NCI-H1930 (cell line): ENCODE measurements around the gene P2RY6.
"Not testable (repeated sequence)": the region's sequence is repeated elsewhere in the genome, so short reads cannot be mapped to it uniquely, and the experiment has no call there.

Source experiments
- DNase-seq, 2 experiments: peaks; one replicate each; lab custom pipeline; 2025; lab: John Stamatoyannopoulos, UW

The P2RY6 gene

DNA sequence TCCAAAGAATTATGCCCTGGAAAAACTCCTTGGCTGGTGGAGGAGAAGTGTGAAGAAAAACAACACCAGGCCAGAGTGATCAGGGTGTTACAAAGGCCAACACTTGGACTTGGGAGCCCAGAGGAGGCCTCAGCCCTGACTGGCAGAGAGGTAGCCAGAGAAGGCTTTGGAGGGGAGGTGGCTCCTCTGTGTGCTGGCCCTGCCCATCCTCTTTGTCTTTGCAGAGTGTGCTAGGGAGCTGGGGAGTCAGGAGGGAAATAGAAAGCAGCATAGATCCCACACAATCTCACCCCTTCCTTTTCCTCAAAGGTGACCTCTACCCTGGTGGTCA lies 12.0 kb upstream of the P2RY6 start:
- no peak for DNase-seq

DNA sequence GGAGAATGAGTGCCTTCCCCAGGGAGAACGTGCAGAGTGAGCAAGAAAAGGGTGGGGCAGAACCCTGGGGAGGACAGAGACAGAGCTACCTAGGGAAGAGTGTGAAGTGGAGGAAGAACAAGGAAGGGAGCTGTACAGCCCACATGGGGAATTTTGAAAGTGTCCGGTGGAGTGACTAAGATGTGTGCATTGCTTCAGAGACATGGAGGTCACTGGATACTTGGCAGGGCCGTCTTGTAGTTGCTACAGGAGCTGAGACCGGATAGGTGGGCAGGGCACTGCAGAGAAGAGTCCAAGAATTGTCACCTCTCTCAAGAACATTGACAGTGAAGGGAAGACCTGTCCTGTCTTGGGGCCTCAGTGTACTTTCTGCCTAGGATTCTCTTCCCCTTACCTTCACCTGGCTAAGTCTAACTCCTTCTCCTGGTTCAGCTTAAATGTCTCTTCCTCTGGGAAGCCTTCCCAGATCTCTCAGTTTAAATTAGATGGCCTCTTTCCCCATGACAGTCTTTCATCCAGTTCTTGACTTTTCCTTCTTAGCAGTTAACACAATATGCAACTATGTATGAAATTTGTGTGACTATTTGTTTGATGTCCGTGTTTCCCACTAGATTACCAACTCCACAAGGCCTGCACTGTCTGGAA lies 9.2 kb upstream of the P2RY6 start:
- no peak for DNase-seq

DNA sequence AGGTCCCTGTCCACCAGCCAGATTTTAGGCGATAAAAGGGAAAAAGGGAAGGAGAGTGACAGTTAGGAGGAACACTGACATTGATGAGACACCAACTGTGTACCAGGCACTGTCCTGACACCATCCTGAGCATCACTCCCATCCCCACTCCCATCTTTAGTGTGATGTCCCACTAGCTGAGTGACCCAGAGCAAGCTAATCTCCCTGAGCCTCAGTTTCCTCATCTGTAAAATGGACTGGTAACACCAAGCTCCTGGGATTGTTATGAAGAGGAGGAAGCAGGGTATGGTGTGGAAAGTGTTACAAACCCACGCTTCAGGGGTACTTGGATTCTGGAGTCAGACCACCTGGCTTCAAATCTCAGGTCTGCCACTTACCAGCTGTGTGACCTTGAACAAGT lies 8.5 kb upstream of the P2RY6 start:
- DNase-seq: no peak

DNA sequence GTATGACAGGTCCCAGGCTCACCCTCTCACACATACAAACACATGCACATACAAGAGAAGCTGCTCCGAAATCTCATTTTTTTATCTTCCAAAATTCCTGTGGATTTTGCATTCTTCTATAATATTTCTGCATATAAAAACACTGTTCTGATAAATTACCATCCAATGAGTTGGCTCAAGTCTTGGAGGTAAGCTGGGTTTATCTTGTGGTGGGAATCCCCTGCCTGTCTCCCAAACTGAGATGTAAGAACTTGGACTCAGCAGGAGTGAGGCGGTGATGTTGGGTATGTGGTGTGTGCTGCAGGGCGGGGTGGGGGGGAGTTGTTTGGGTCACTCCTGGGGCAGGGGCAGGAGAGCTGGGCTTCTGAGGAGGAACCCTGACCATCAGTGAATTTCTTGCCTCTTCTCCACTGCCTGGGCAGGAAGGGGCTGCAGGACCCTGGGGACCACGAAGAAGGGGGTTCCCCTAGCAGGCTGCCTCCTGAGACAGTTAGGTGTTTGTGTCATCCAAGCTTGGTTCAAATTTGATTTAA lies 6.8 kb upstream of the P2RY6 start:
- DNase-seq: no peak

DNA sequence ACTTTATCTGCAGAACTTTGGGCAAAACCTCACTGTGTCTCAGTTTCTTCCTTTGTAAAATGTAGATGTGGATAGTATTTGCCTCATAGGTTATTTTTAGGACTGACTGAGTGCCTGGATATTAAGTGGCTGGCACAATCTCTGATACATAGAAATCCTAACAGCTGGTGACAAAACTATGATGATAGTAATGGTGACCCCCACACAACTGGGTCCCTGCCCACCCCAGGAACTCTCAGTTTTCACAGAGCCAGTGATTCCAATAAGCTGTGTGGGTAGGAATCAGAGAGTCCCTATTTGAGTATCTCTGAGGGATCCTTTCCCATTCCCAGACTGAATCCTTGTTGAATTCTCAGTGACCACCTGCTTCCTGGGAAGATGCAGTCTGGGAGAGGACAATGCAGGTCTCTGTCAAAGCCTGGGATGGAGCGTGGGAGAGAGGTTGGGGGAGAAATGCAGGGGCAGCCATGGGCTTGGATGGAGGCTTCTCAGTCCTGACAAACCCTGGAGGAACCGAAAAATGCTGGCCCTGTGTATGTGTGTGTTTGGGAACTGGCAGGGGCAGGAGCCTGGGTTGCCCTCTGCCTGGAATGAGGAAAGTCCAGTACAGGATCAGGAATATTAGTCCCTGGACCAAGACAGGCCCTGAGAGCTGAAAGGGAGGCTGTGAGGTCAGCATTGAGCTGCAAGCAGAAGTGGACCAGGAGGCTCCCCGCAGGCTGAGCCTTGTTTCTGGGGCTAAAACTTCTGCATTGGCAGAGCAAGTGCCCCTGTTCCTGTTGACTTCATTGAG lies 6.1 kb upstream of the P2RY6 start:
- DNase-seq: no peak

DNA sequence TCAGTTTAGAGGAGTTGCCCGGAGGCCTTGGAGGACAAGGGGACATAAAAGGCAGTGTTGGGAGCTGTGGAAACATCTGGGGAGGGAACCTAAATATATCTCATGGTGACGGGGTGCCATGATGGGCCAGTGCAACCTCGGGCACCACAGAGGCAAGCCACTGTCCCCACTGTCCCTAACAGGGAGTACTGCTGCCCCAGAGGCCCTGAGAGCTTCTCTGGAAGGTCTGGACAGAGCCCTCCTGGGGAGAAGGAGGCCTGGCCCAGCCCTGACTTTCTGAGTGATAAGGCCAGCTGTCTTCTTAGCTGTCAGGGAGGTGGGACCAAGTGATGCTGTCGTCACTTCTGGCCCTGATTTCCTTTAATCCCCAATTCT lies 5.5 kb upstream of the P2RY6 start:
- DNase-seq: no peak

DNA sequence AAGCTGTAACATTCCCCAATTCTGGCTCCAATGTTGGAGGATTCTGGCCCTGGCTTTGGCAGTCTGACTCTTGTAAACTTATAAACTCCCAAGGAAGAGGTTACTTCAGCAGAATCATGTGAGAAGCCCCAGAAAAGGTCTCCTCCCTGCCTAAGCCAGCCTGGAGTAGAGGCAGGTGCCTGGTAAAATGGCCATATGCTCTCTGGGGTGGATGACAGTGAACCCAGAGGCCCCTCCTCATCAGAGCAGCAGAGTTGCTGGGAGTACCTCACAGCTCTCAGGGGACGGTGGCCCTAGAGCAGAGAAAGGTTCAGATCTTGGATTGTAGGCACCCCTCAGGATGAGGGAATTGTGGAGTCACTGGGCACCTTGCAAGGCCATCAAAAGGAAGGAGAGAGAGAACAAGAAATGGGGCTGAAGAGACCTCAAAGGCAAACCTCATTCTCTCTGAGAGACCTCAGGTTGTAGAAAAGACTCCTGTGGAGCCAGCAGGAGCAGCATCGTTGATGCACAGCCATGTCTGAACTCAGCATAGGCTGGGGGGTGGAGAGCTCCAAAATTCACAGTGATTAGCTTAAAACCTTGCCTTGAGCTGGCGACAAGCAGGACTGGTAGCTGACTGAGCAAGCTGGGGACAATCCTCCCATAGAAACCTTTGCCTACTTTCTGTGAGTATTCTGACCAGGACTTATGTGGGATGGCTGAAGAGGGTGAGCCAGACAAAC lies 4.9 kb upstream of the P2RY6 start:
- no peak for DNase-seq

DNA sequence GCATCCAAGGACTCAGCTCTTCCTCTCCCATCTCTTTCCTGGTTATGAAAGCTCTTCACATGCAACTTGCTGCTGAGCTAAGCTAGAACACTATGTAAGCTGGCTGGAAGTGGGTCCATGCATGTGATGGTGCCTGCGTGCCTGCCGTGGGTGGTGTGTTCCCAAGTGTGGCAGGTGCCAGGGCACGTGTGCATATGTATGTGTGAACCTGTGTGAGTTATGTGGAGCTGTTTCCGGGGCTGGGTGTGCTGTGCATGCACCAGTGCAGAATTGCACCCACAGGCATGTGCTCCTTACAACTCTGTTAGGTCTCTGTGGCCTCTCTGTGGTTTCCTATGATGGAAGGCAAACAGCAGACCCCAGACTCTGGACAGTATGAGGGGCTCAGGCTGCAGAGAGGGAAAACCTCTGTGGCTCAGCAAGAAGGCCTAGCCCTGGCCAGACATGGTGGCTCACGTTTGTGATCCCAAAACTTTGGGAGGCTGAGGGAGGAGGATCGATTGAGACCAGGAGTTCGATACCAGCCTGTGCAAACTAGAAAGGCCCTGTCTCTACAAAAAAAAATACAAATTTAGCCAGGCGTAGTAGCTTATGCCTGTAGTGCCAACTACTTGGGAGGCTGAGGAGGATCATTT lies 4.1 kb upstream of the P2RY6 start:
- DNase-seq: no peak

DNA sequence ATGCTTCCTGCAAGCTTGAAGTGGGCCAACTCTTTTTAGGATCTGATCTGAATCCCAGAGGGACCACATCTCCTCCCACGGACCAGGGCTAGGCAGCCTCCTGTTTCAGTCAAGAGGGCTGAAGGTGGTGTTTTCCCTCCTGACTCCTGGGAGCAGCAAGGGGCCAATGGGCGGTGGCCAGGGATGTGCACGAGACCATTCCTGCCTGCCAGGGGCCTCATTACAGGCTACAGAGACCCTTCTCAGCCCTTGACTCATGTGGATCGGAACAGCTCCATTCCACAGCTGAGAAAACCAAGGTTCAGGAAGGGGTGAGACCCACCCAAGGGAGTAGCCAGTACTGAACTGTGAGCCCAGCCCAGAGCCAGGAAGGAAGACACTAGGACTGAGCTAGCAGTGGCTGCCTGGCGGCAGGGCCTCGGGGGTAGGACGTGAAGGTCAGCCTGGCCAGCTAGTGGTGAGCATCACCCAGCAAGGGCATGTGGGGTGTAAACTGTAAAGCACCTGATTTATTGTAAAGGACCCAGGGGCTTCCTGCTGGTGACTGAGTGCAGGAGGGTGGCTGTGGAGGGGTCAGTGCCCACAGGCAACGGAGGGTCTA lies 3.4 kb upstream of the P2RY6 start:
- no peak for DNase-seq

DNA sequence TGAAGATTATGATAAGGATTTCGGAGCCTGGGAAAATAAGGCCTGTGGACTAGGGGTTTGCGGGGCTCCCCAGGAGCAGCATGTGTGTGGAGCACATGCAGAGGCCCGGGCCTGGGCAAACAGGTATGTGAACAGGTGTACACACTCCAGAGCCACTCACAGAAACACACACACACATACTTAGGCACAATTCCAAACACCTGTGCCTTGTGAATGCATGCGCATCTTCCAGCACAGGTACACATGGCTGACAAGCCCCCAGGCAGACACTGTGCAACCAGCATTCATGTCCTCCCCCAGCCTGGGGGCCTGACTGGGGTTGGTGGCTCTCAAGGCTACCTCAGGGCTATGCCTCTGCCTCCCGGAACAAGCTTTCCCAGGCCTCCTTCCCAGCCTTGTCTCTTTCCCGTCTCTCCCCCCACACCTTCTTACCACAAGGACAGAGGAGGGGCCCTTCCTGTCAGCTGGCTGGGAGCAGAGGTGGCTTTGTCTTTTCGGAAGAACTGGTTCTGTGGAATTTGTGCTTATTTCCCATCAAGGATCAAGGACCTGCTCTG lies 2.6 kb upstream of the P2RY6 start:
- DNase-seq: no peak

DNA sequence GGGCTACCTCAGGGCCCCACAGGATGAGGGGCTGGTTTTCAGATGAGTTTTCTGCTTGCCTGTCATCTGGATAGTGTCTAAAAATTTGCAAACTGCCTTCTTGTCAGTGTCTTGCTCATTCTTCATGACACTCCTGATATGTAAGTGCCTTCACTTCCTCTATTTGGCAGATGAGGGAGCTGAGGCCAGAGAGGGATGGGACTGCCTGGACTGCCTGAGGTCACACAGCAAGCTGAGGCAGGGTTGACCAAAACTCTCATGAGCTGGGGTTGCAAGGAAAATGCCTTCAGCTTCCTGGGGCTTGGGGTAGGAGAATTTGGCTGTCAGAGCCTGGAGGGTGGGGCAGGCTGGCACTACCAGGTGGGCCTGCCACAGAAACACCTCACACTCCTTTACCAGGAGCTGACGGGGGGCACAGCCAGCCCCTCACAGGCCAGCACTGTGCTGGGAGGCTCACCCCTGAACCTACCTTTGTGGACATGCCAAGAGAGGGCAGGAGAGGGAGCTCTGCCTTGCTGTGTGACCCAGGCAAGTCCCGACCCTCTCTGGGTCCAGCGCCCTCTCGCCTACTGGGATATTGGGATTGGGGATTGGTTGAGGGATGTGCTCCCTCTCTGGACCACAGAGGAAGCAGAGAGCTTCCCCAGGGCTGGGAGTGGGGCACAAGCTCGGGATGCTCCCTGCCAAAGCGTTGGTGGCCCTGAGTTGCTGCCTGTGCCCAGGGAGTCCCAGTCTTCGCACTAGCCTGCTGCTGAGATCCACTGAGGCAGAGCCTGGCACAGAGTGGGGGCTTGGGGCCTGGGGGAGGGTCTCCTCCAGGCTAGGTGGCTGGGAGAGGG lies 1.9 kb upstream of the P2RY6 start:
- DNase-seq: no peak

DNA sequence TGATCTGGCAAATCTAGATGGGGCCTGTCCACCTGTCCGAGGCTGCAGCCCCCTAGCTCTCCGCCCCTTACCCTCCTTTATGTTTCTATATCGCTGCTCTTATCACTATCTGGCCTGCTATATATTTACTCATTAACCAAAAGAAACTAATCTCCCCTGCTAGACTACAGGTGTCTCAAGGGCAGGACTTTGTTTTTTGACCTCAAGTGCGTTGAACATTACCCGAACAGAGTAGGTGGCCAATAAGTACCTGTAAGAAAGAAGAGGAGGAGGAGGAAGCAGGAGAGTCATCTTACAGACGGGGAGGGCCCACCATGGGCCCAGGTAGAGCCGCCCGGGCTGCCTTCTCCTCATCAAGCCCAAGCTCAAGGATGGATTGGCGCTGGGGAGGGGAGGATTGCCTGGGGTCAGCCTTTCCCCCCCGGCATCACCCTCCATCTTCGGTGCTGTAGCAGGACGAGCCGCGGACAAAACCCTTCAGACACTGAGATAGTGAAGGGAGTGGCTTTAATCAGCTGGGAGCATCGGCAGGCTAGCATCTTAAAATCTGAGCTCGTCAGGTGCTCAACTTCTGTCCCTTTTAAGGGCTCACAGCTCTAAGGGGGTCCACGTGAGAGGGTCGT lies 1.2 kb upstream of the P2RY6 start:
- DNase-seq: no peak

DNA sequence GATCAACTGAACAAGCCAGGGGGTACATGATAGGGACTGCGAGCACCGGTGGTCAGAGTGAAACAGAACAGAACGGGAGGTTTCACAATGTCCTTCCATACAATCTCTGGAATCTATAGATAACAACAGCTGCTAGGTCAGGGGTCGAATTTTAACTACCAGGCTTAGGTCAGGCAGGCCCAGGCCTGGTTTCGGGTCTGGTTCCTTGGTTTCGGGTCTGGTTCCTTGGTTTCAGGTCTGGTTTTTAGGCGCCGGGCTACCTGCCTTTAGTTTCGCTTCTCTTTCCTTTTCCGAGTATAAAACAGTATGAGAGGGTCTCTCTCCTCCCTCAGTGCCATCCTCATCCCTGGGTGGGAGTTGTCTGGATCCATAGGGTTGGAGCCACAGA lies 666 bp upstream of the P2RY6 start:
- not testable (repeated sequence) for DNase-seq

DNA sequence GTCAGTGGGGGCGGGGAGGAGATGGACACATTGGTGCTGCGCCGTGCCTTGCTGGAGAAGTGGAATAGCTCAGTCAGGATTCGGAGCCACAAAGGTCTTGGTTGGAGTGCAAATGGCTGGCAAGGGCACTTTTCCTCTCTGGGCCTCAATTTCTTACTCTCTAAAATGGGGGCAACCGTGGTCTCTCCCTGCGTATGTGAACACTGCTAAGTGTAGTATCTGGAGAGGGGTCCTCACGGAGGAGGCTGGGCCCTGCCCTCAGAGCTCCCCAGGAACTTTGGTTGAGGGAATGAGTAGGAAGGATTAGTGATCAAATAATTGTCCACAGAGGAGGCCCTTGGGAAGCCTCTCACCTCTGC lies 521 bp downstream of the P2RY6 start:
- DNase-seq: no peak

DNA sequence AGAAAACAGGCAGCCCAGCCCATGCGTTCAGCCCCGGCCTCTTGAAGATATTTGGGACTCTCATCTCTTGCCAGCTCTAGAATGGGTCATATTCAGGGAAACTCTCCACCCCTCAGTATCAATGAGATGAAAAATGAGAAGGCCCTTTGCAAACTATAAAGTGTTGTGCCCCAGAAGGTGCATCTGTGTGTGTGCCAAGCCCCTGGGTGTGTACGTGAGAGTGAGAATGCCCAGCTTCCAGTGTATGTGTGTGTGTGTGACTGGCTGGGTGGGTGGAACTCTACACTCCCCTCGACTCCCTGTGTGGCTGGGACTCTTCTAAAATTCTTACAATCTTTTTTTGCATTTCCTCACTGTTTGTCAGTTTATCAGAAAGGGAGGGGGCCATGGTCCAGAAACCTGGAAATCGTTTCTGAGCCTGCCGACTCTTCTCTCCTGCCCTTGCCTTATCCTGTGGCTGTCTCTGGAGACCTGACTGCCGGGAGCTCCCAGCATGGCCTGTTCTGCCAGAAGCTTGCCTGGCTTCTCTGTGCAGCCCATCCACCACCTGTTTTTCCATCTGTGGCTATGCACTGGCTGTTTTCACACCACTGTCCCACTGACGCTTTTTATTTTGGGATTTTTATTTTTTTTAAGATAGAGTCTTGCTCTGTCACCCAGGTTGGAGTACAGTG lies 1.2 kb downstream of the P2RY6 start:
- no peak for DNase-seq

DNA sequence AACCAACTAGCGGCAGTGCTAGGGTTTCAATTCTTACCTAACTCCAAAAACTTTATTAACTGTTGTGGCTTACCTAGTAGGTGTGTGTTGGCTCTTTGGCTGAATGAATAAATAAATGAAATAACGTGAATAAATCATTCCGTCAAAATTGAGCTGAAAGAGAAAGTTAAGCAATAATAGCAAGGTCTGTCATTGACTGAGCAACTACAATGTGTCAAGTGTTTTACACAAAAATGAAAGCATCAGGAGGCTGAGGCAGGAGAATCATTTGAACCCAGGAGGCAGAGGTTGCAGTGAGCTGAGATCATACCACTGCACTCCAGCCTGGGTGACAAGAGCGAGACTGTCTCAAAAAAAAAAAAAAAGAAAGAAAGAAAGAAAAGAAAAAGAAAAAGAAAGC lies 2.1 kb downstream of the P2RY6 start:
- not testable (repeated sequence) for DNase-seq

DNA sequence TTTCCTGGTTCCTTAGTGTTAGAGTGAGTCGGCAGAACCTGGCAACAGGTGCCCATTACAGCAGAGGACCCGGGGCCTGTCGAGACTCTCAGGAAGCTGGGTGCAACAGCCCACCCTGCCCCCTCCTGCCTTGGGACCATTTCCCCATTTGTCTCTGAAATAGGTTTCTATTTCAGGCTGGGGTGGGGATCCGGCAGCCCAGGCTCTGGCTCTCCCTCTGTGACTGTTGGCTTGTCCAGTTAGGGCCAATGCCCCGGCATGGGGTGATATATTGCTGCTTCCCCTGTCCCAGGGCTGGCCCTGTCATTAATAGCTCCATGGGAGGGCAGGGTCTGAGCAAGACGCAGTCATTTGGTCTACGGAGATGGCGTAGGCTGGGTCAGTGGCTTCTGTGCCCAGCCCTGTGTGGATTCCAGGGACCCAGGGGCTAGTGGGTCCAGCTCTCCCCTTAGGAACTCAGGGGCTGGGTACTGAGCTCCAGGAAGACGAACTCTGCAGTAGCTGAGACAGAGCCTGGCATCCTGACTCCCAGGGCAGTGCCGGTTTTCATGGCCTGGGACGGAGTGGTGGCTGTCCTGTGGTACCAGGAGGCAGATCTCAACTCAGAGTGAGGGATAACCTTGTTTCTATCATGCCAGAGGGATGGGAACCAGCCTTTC lies 2.7 kb downstream of the P2RY6 start:
- no peak for DNase-seq

DNA sequence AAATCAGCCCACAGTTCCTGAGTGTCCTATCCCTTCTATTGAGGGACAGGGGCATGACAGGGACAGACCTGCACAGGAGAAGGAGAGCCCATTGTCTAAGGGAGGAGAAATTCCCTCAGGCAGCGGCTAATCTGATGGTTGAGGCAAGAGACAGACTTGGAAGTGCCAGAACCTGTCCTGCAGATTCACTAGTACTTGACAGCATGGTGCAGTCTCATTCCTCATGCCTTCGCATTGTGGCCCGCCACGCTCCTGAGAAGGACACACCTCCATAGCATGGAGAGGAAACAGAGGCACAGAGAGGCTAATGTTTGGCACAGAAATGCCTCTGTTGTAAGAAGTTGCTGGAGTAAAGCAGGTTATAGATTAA lies 3.2 kb downstream of the P2RY6 start:
- DNase-seq: no peak

DNA sequence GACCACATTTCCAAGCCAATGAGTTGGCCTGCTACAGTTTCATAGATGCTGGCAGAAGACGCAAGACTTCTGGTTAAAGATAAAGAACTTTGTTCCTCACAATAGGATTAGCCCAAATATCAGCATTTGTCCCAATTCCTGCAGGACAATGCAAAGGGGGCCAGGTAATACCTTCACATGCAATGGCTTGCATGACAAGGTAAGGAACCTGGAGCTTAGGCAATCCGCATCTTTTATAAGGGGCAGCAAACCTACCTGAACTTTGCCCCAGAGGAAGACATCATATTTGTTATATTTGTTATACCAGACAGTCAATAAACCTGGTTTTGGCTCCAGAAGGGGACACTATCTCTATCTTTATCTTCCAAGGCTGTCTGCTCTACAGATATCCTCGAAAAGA lies 5.3 kb downstream of the P2RY6 start:
- no peak for DNase-seq

DNA sequence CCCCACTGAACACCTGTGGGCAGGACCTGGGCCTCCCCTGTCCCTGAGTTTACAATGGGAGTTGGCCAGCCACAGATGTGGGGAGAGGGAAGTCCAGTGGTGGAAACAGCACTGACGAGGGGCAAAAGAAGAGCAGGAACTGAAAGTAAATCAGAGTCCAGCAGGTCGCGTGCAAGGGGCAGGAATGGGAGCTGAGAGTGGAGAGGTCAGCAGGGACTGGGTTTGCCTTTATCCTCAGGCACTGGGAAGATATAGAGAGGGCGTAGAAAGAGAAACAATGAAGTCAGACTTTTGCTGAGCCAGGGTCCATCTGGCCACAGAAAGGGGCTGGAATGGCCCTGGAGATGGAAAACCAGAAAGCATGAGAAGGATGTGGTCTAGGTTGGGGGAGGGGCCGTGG lies 8.5 kb downstream of the P2RY6 start:
- no peak for DNase-seq
